H9 (cell line): ENCODE data around the gene CCDC91. TPM values are rescaled to one million over a fixed set of nuclear protein-coding genes. Genes with fewer than 3 reads are reported as not detected.

Experiments used
- DNase-seq: peaks from one replicate; pipeline ENCODE4 v3.0.0-alpha.2; 2017
- H2AFZ ChIP-seq: one replicate; pipeline ENCODE4 v1.6.1; 2013; ENCODE audit warnings: mild to moderate bottlenecking, low read length, control low read depth, moderate library complexity
- H2AK5ac ChIP-seq: 2 replicates; pipeline ENCODE4 v1.6.1; 2013; ENCODE audit warnings: low read length, control low read depth, mixed read lengths; ENCODE audit not compliant: insufficient read length
- H2BK120ac ChIP-seq: one replicate; pipeline ENCODE4 v1.6.1; 2013; ENCODE audit warnings: low read depth, mild to moderate bottlenecking, low read length, control low read depth, inconsistent platforms; ENCODE audit not compliant: poor library complexity, severe bottlenecking
- H2BK12ac ChIP-seq: 2 replicates; pipeline ENCODE4 v1.6.1; 2013; ENCODE audit warnings: low read length, control low read depth, mixed read lengths, low read depth; ENCODE audit not compliant: insufficient read length
- H2BK15ac ChIP-seq: 2 replicates; pipeline ENCODE4 v1.6.1; 2013; ENCODE audit warnings: low read depth, low read length, control low read depth
- H2BK20ac ChIP-seq: one replicate; pipeline ENCODE4 v1.6.1; 2013; ENCODE audit warnings: low read depth, mild to moderate bottlenecking, low read length, control low read depth, inconsistent platforms; ENCODE audit not compliant: poor library complexity, severe bottlenecking
- H2BK5ac ChIP-seq: 2 replicates; pipeline ENCODE4 v1.6.1; 2013; ENCODE audit warnings: low read length, control low read depth, mixed read lengths; ENCODE audit not compliant: insufficient read length
- H3K14ac ChIP-seq: 2 replicates; pipeline ENCODE4 v1.6.1; 2013; ENCODE audit warnings: low read length, control low read depth; ENCODE audit not compliant: insufficient read depth
- H3K18ac ChIP-seq: 2 replicates; pipeline ENCODE4 v1.6.1; 2013; ENCODE audit warnings: low read depth, mild to moderate bottlenecking, mixed read lengths, low read length, control low read depth; ENCODE audit not compliant: insufficient read length
- H3K23ac ChIP-seq: 2 replicates; pipeline ENCODE4 v1.6.1; 2013; ENCODE audit warnings: low read length, control low read depth, mixed read lengths, low read depth; ENCODE audit not compliant: insufficient read length
- H3K23me2 ChIP-seq: 2 replicates; pipeline ENCODE4 v1.6.1; 2013; ENCODE audit warnings: low read depth, mild to moderate bottlenecking, mixed read lengths, low read length, control low read depth; ENCODE audit not compliant: insufficient read length, poor library complexity, severe bottlenecking
- H3K27ac ChIP-seq: 2 replicates; pipeline ENCODE4 v1.5.1; 2013; ENCODE audit warnings: low read length, control low read depth, mixed read lengths, low read depth; ENCODE audit not compliant: insufficient read length
- H3K27me3 ChIP-seq: 2 replicates; pipeline ENCODE4 v1.6.1; 2013; ENCODE audit warnings: low read length, control low read depth, inconsistent platforms; ENCODE audit not compliant: insufficient read depth
- H3K4ac ChIP-seq: 2 replicates; pipeline ENCODE4 v1.6.1; 2013; ENCODE audit warnings: low read depth, mild to moderate bottlenecking, control low read depth, inconsistent platforms, low read length, moderate library complexity
- H3K4me1 ChIP-seq: 2 replicates; pipeline ENCODE4 v1.6.1; 2013; ENCODE audit warnings: low read length, control low read depth, inconsistent platforms; ENCODE audit not compliant: insufficient read depth
- H3K4me2 ChIP-seq: 2 replicates; pipeline ENCODE4 v1.6.1; 2013; ENCODE audit warnings: low read length, control low read depth, mixed read lengths; ENCODE audit not compliant: insufficient read length, insufficient read depth
- H3K56ac ChIP-seq: 2 replicates; pipeline ENCODE4 v1.6.1; 2013; ENCODE audit warnings: low read depth, mild to moderate bottlenecking, mixed read lengths, low read length, control low read depth; ENCODE audit not compliant: insufficient read length
- H3K79me1 ChIP-seq: 2 replicates; pipeline ENCODE4 v1.6.1; 2013; ENCODE audit warnings: low read depth, mild to moderate bottlenecking, moderate library complexity, low read length, control low read depth, inconsistent platforms; ENCODE audit not compliant: insufficient read depth, poor library complexity, severe bottlenecking
- H3K79me2 ChIP-seq: 2 replicates; pipeline ENCODE4 v1.6.1; 2013; ENCODE audit warnings: low read length, control low read depth, inconsistent platforms; ENCODE audit not compliant: insufficient read depth
- H3K9ac ChIP-seq: 2 replicates; pipeline ENCODE4 v1.6.1; 2013; ENCODE audit warnings: low read length, control low read depth, mixed read lengths; ENCODE audit not compliant: insufficient read length; ENCODE audit errors: extremely low read depth
- H3K9me3 ChIP-seq: one replicate; pipeline ENCODE4 v1.6.1; 2013; ENCODE audit warnings: low read depth, low read length, inconsistent platforms; ENCODE audit not compliant: control insufficient read depth
- H3T11ph ChIP-seq: one replicate; pipeline ENCODE4 v1.6.1; 2013; ENCODE audit warnings: mild to moderate bottlenecking, low read length, control low read depth, inconsistent platforms
- H4K20me1 ChIP-seq: one replicate; pipeline ENCODE4 v1.6.1; 2013; ENCODE audit not compliant: control insufficient read depth, insufficient read length, insufficient read depth
- H4K5ac ChIP-seq: 2 replicates; pipeline ENCODE4 v1.6.1; 2013; ENCODE audit warnings: low read depth, mild to moderate bottlenecking, mixed read lengths, low read length, control low read depth; ENCODE audit not compliant: insufficient read length
- H4K8ac ChIP-seq: replicated peaks from 2 replicates; pipeline ENCODE4 v1.6.1; 2013; ENCODE audit warnings: low read length, control low read depth, mixed read lengths, low read depth; ENCODE audit not compliant: insufficient read length
- H4K91ac ChIP-seq: 2 replicates; pipeline ENCODE4 v1.6.1; 2013; ENCODE audit warnings: low read depth, mild to moderate bottlenecking, moderate library complexity, mixed read lengths, low read length, control low read depth; ENCODE audit not compliant: insufficient read length
- H3K27ac Mint-ChIP-seq, 3 experiments: 2 replicates in 2 of 3; 3 replicates in 1 of 3; pipeline ENCODE4 v1.8.0; 2020 to 2021; ENCODE audit warnings: mixed read lengths in 3 of 3, mild to moderate bottlenecking in 1 of 3, moderate library complexity in 1 of 3
- H3K27me3 Mint-ChIP-seq: 2 replicates; pipeline ENCODE4 v1.8.0; 2021; ENCODE audit warnings: low read depth, mild to moderate bottlenecking, moderate library complexity, mixed read lengths
- H3K36me3 Mint-ChIP-seq, 3 experiments: 2 replicates in 2 of 3; 3 replicates in 1 of 3; pipeline ENCODE4 v1.8.0; 2020 to 2021; ENCODE audit warnings: low read depth in 3 of 3, mixed read lengths in 3 of 3; ENCODE audit not compliant: insufficient read depth in 1 of 3
- H3K4me1 Mint-ChIP-seq, 2 experiments: 2 replicates each; pipeline ENCODE4 v1.8.0; 2020; ENCODE audit warnings: mixed read lengths in 2 of 2
- H3K4me3 Mint-ChIP-seq, 2 experiments: 2 replicates in 1 of 2; 3 replicates in 1 of 2; pipeline ENCODE4 v1.8.0; 2020 to 2021; ENCODE audit warnings: mild to moderate bottlenecking in 2 of 2, mixed read lengths in 2 of 2, moderate library complexity in 1 of 2
- H3K9me3 Mint-ChIP-seq, 2 experiments: 2 replicates in 1 of 2; 3 replicates in 1 of 2; pipeline ENCODE4 v1.8.0; 2020; ENCODE audit warnings: mild to moderate bottlenecking in 2 of 2, mixed read lengths in 2 of 2, moderate library complexity in 1 of 2
- CTCF ChIP-seq: fragments of 200-600 bp; sonication (generic); conservative IDR thresholded peaks from 3 replicates; pipeline ENCODE4 v1.8.0; 2021; ENCODE audit warnings: antibody characterized with exemption, mild to moderate bottlenecking
- WGBS: extraction: QIAGEN DNeasy Blood & Tissue Kit; methylation state at CpG from one replicate; pipeline ENCODE4 v1.1.7; 2013; ENCODE audit warnings: missing lambda C conversion rate, low lambda C conversion rate, mixed read lengths; ENCODE audit not compliant: insufficient read length; ENCODE audit errors: extremely low coverage; 5-methylcytosine and 5-hydroxymethylcytosine counted together
- total RNA-seq: library from RNA; stranded (reverse); gene quantifications from 2 replicates; pipeline ENCODE4 v1.2.1, GENCODE V29; 2021

Gene CCDC91
- total RNA-seq, 1 experiment from 2014 or later, result 22.7 TPM

- Histone ChIP-seq H2AK5ac (no peak overlapping the region), H4K20me1 (no peaks in the 10 kb centered on the region), H3K27ac (no peak overlapping the region), H3K4ac (no peak overlapping the region), H3K56ac (no peak overlapping the region), H2BK20ac (no peak overlapping the region), H3K27me3 (no peaks in the 10 kb centered on the region), H4K5ac (no peak overlapping the region), H3K79me1 (no peaks in the 10 kb centered on the region), H4K8ac (no peak overlapping the region), H3K9me3 (no peaks in the 10 kb centered on the region), H3K9ac (no peak overlapping the region), H3T11ph (no peak overlapping the region), H3K79me2 (no peaks in the 10 kb centered on the region), H2BK15ac (no peak overlapping the region), H3K23ac (no peak overlapping the region), H2BK12ac (no peak overlapping the region), H4K91ac (no peak overlapping the region), H3K18ac (no peak overlapping the region), H3K23me2 (no peaks in the 10 kb centered on the region), H2AFZ (no peak overlapping the region), H3K4me1 (no peaks in the 10 kb centered on the region), H2BK5ac (no peak overlapping the region), H3K14ac (no peak overlapping the region), H2BK120ac (no peak overlapping the region), H3K4me2 (no peak overlapping the region)
- peaks cover 3 to 4% of the 10 kb centered on the region in 2 experiments; a peak in 3 of 5 replicates for H3K9me3 Mint-ChIP-seq
- TF ChIP-seq CTCF, result no peak
- H3K27me3 Mint-ChIP-seq, result no peaks in the 10 kb centered on the region
- H3K36me3 Mint-ChIP-seq, result peaks cover 0 to 6% (median 0%) of the 10 kb centered on the region in 3 experiments; a peak in 3 of 7 replicates
- no peak for DNase-seq
- peaks cover 0 to 2% of the 10 kb centered on the region in 2 experiments; a peak in 1 of 4 replicates for H3K4me1 Mint-ChIP-seq
- H3K27ac Mint-ChIP-seq, result no peak overlapping the region
- H3K4me3 Mint-ChIP-seq, result no peak overlapping the region
- WGBS, result no CpG with 5 or more reads among the region's 3 CpGs
Observed at GRCh38 chr12:28180786-28181185, 9.5 kb upstream of the CCDC91 start.
